Stimulated activated CD4-positive, alpha-beta T cell treated with anti-CD3 and anti-CD28 coated beads, Interleukin-4, amount 100 ng/mL, for 1 hour (primary cell): ENCODE measurements around the gene SQOR.

Experiments
- DNase-seq: peaks from one replicate; pipeline ENCODE4 v3.0.0-alpha.2; 2020

SQOR gene

GRCh38 chr15:45634432-45635190 lies at the start of gene SQOR:
TSS of gene SQOR (plus strand) at chr15:45635029. CDS start at chr15:45658924, 23,895 bp downstream.
- DNase-seq = peak; percentile 68

GRCh38 chr15:45585069-45585791 lies 49.6 kb upstream of the SQOR start:
- DNase-seq = no peak

GRCh38 chr15:45586125-45586524 lies 48.7 kb upstream of the SQOR start:
- DNase-seq = no peak

GRCh38 chr15:45586601-45587094 lies 48.2 kb upstream of the SQOR start:
- DNase-seq = no peak

- DNase-seq = peak; percentile 86
Observed at GRCh38 chr15:45587095-45587862, 47.5 kb upstream of the SQOR start, which contains the start of gene BLOC1S6. TSS of gene BLOC1S6 (plus strand) at chr15:45587379. CDS start at chr15:45587444, 65 bp downstream.

- no peak for DNase-seq
Observed at GRCh38 chr15:45587863-45588170, 47.0 kb upstream of the SQOR start.

- DNase-seq = no peak
Observed at GRCh38 chr15:45588219-45588875, 46.5 kb upstream of the SQOR start.

GRCh38 chr15:45589256-45589655 lies 45.6 kb upstream of the SQOR start:
- DNase-seq = no peak

- DNase-seq = no peak
Observed at GRCh38 chr15:45594319-45594718, 40.5 kb upstream of the SQOR start.

- no peak for DNase-seq
Observed at GRCh38 chr15:45594835-45595530, 39.8 kb upstream of the SQOR start.

- no peak for DNase-seq
Observed at GRCh38 chr15:45603881-45604280, 30.9 kb upstream of the SQOR start.

- no peak for DNase-seq
Observed at GRCh38 chr15:45604326-45604725, 30.5 kb upstream of the SQOR start.

- no peak for DNase-seq
Observed at GRCh38 chr15:45606413-45606812, 28.4 kb upstream of the SQOR start.

GRCh38 chr15:45606841-45607240 lies 28.0 kb upstream of the SQOR start:
- DNase-seq = no peak

- no peak for DNase-seq
Observed at GRCh38 chr15:45611305-45611704, 23.5 kb upstream of the SQOR start.

GRCh38 chr15:45612790-45613415 lies 21.9 kb upstream of the SQOR start:
- no peak for DNase-seq

- no peak for DNase-seq
Observed at GRCh38 chr15:45616901-45617323, 17.9 kb upstream of the SQOR start.

- DNase-seq = no peak
Observed at GRCh38 chr15:45618813-45619212, 16.0 kb upstream of the SQOR start.

GRCh38 chr15:45628136-45628535 lies 6.7 kb upstream of the SQOR start:
- DNase-seq = no peak

- DNase-seq = no peak
Observed at GRCh38 chr15:45630917-45631691, 3.7 kb upstream of the SQOR start.

GRCh38 chr15:45631776-45632175 lies 3.1 kb upstream of the SQOR start:
- no peak for DNase-seq
